ENCODE results near the gene TAPBPL. TPM values are rescaled to one million over a fixed set of nuclear protein-coding genes. Genes with fewer than 3 reads are reported as not detected.
A peak's percentile ranks its signal among the peaks of the same experiment; 100 is the strongest.
"Not testable (repeated sequence)": the region's sequence is repeated elsewhere in the genome, so short reads cannot be mapped to it uniquely, and the experiment has no call there.

Gene TAPBPL
- total RNA-seq, 2 experiments from 2014 or later: 31.2 to 32.5 TPM

- Mint-ChIP-seq H3K9me3 (ENCODE audit: insufficient read depth) (no peaks in the 10 kb centered on the region), H3K4me1 (ENCODE audit: low read depth) (peaks cover 60% of the 10 kb centered on the region), H3K27me3 (ENCODE audit: low read depth) (no peaks in the 10 kb centered on the region), H3K4me3 (no peak overlapping the region), H3K36me3 (ENCODE audit: low read depth) (no peaks in the 10 kb centered on the region), H3K27ac (peak overlapping the region; percentile 90)
- DNase-seq: no peak
- no peak for ATAC-seq
- ChIA-PET CTCF (interaction anchor here (0.8 to 7.8 kb wide), 14 partner anchors 9 to 131 kb away, joined by 3 to 288 read pairs (median 21); partner anchors contain the start of genes CD27, GAPDH, MRPL51 and TAPBPL), POLR2A (interaction anchor here (1.0 to 6.1 kb wide), 17 partner anchors 9 to 130 kb away, joined by 3 to 49 read pairs (median 5); partner anchors contain the start of genes CD27, GAPDH, IFFO1 and MRPL51)
Observed at GRCh38 chr12:6425590-6426531, 26.0 kb upstream of the TAPBPL start.

GRCh38 chr12:6426882-6427671 lies 24.8 kb upstream of the TAPBPL start:
- H3K36me3 Mint-ChIP-seq (ENCODE audit: low read depth): no peaks in the 10 kb centered on the region
- peak overlapping the region; percentile 62 for H3K4me3 Mint-ChIP-seq
- peak overlapping the region; percentile 90 for H3K27ac Mint-ChIP-seq
- H3K27me3 Mint-ChIP-seq (ENCODE audit: low read depth): no peaks in the 10 kb centered on the region
- DNase-seq (peak; percentile 86), ATAC-seq (peak; percentile 78)
- peaks cover 69% of the 10 kb centered on the region for H3K4me1 Mint-ChIP-seq (ENCODE audit: low read depth)
- no peaks in the 10 kb centered on the region for H3K9me3 Mint-ChIP-seq (ENCODE audit: insufficient read depth)
- ChIA-PET POLR2A (interaction anchor here (1.0 to 6.1 kb wide), 11 partner anchors 17 to 106 kb away, joined by 3 to 49 read pairs (median 6); partner anchors contain the start of genes CD27, MRPL51, TAPBPL and VAMP1), CTCF (interaction anchor here (1.4 to 7.8 kb wide), 9 partner anchors 7 to 111 kb away, joined by 3 to 288 read pairs (median 36); partner anchors contain the start of genes CD27, GAPDH, MRPL51 and TAPBPL)

- Mint-ChIP-seq H3K4me1 (ENCODE audit: low read depth) (peaks cover 72% of the 10 kb centered on the region), H3K4me3 (peak overlapping the region; percentile 62), H3K27ac (peak overlapping the region; percentile 90)
- ChIA-PET CTCF (interaction anchor here (0.9 to 7.8 kb wide), 5 partner anchors 9 to 110 kb away, joined by 3 to 288 read pairs (median 4); partner anchors contain the start of gene GAPDH), POLR2A (interaction anchor here (1.0 to 6.1 kb wide), 8 partner anchors 18 to 105 kb away, joined by 3 to 49 read pairs (median 6); partner anchors contain the start of genes TAPBPL and VAMP1)
- not testable (repeated sequence) for H3K9me3 Mint-ChIP-seq (ENCODE audit: insufficient read depth); H3K36me3 Mint-ChIP-seq (ENCODE audit: low read depth); DNase-seq; H3K27me3 Mint-ChIP-seq (ENCODE audit: low read depth); ATAC-seq
Observed at GRCh38 chr12:6427796-6428195, 24.0 kb upstream of the TAPBPL start.

GRCh38 chr12:6428326-6428725 lies 23.5 kb upstream of the TAPBPL start:
- POLR2A ChIA-PET: interaction anchor here (1.1 to 6.1 kb wide), 3 partner anchors 35 to 42 kb away, joined by 3 to 38 read pairs (median 6); partner anchors contain the start of gene VAMP1
- Mint-ChIP-seq H3K4me1 (ENCODE audit: low read depth) (peaks cover 71% of the 10 kb centered on the region), H3K36me3 (ENCODE audit: low read depth) (no peaks in the 10 kb centered on the region), H3K9me3 (ENCODE audit: insufficient read depth) (no peaks in the 10 kb centered on the region), H3K4me3 (no peak overlapping the region), H3K27ac (peak overlapping the region; percentile 30), H3K27me3 (ENCODE audit: low read depth) (no peaks in the 10 kb centered on the region)
- ATAC-seq (no peak), DNase-seq (no peak)
- CTCF ChIA-PET: interaction anchor here (0.9 to 7.8 kb wide), 4 partner anchors 9 to 94 kb away, joined by 3 to 288 read pairs (median 4); no protein-coding TSS in a partner anchor

- Mint-ChIP-seq H3K27me3 (ENCODE audit: low read depth) (no peaks in the 10 kb centered on the region), H3K36me3 (ENCODE audit: low read depth) (no peaks in the 10 kb centered on the region), H3K4me1 (ENCODE audit: low read depth) (peaks cover 72% of the 10 kb centered on the region), H3K4me3 (no peak overlapping the region), H3K27ac (peak overlapping the region; percentile 60), H3K9me3 (ENCODE audit: insufficient read depth) (no peaks in the 10 kb centered on the region)
- ATAC-seq (no peak), DNase-seq (peak; percentile 44)
- POLR2A ChIA-PET: no interaction called here
- CTCF ChIA-PET: no interaction called here
Observed at GRCh38 chr12:6430124-6430989, 21.5 kb upstream of the TAPBPL start.

- POLR2A ChIA-PET: interaction anchor here (2.1 to 6.4 kb wide), 4 partner anchors 11 to 37 kb away, joined by 9 to 48 read pairs (median 30); partner anchors contain the start of genes CD27, TAPBPL and VAMP1
- peaks cover 51% of the 10 kb centered on the region for H3K4me1 Mint-ChIP-seq (ENCODE audit: low read depth)
- no peaks in the 10 kb centered on the region for H3K36me3 Mint-ChIP-seq (ENCODE audit: low read depth)
- peak; percentile 33 for ATAC-seq
- DNase-seq: no peak
- CTCF ChIA-PET: interaction anchor here (1.3 to 5.7 kb wide), 6 partner anchors 8 to 107 kb away, joined by 3 to 39 read pairs (median 19); partner anchors contain the start of gene CD27
- H3K27ac Mint-ChIP-seq: peak overlapping the region; percentile 61
- no peaks in the 10 kb centered on the region for H3K9me3 Mint-ChIP-seq (ENCODE audit: insufficient read depth)
- H3K27me3 Mint-ChIP-seq (ENCODE audit: low read depth): no peaks in the 10 kb centered on the region
- H3K4me3 Mint-ChIP-seq: no peak overlapping the region
Observed at GRCh38 chr12:6432991-6433390, 18.9 kb upstream of the TAPBPL start.

- Mint-ChIP-seq H3K36me3 (ENCODE audit: low read depth) (no peaks in the 10 kb centered on the region), H3K27ac (peak overlapping the region; percentile 91), H3K4me1 (ENCODE audit: low read depth) (peaks cover 54% of the 10 kb centered on the region), H3K4me3 (peak overlapping the region; percentile 50), H3K9me3 (ENCODE audit: insufficient read depth) (no peaks in the 10 kb centered on the region), H3K27me3 (ENCODE audit: low read depth) (no peaks in the 10 kb centered on the region)
- ATAC-seq (peak; percentile 87), DNase-seq (peak; percentile 62)
- ChIA-PET CTCF (interaction anchor here (0.8 to 5.7 kb wide), 10 partner anchors 10 to 128 kb away, joined by 3 to 39 read pairs (median 6); partner anchors contain the start of gene CD27), POLR2A (interaction anchor here (1.2 to 6.4 kb wide), 7 partner anchors 8 to 100 kb away, joined by 4 to 48 read pairs (median 15); partner anchors contain the start of genes CD27, TAPBPL and VAMP1)
Observed at GRCh38 chr12:6434205-6435140, 17.4 kb upstream of the TAPBPL start.

- H3K4me1 Mint-ChIP-seq (ENCODE audit: low read depth): peaks cover 42% of the 10 kb centered on the region
- POLR2A ChIA-PET: interaction anchor here (0.5 to 6.4 kb wide), 4 partner anchors 15 to 288 kb away, joined by 3 to 48 read pairs (median 24); partner anchors contain the start of genes COPS7A and TAPBPL
- H3K4me3 Mint-ChIP-seq: no peak overlapping the region
- no peak for DNase-seq
- no peaks in the 10 kb centered on the region for H3K27me3 Mint-ChIP-seq (ENCODE audit: low read depth)
- no peaks in the 10 kb centered on the region for H3K36me3 Mint-ChIP-seq (ENCODE audit: low read depth)
- no peak for ATAC-seq
- H3K27ac Mint-ChIP-seq: no peak overlapping the region
- CTCF ChIA-PET: interaction anchor here (1.8 to 5.7 kb wide), 3 partner anchors 8 to 29 kb away, joined by 4 to 35 read pairs (median 7); no protein-coding TSS in a partner anchor
- H3K9me3 Mint-ChIP-seq (ENCODE audit: insufficient read depth): no peaks in the 10 kb centered on the region
Observed at GRCh38 chr12:6435961-6436715, 15.7 kb upstream of the TAPBPL start.

- CTCF ChIA-PET: interaction anchor here (1.3 to 5.7 kb wide), 4 partner anchors 9 to 28 kb away, joined by 3 to 35 read pairs (median 6); no protein-coding TSS in a partner anchor
- Mint-ChIP-seq H3K27ac (no peak overlapping the region), H3K9me3 (ENCODE audit: insufficient read depth) (no peaks in the 10 kb centered on the region), H3K4me3 (no peak overlapping the region), H3K4me1 (ENCODE audit: low read depth) (peaks cover 46% of the 10 kb centered on the region), H3K36me3 (ENCODE audit: low read depth) (no peaks in the 10 kb centered on the region), H3K27me3 (ENCODE audit: low read depth) (no peaks in the 10 kb centered on the region)
- no peak for ATAC-seq
- POLR2A ChIA-PET: interaction anchor here (6.0 to 7.1 kb wide), 2 partner anchors 14 kb away, joined by 43 to 47 read pairs; partner anchors contain the start of gene TAPBPL
- no peak for DNase-seq
Observed at GRCh38 chr12:6437586-6437985, 14.3 kb upstream of the TAPBPL start.

All from activated CD8-positive, alpha-beta T cell treated with anti-CD3 and anti-CD28 coated beads, Interleukin-2, amount 10 ng/mL, durations not matched to agents 7 days and 5 days (primary cell).